ENCODE results near the gene SULT1A3. TPM values are rescaled to one million over a fixed set of nuclear protein-coding genes. Genes with fewer than 3 reads are reported as not detected.
"Not testable (repeated sequence)": the region's sequence is repeated elsewhere in the genome, so short reads cannot be mapped to it uniquely, and the experiment has no call there.

The SULT1A3 gene
- total RNA-seq = 10 to 100 TPM; 14.0 to 32.3 (median 18.3) TPM

- ATAC-seq (ENCODE audit: low FRiP score) = peak; percentile 27
These were observed at the start of gene SULT1A3 for GRCh38 chr16:30199049-30199448. SULT1A3 (plus strand) TSS chr16:30199255; CDS start chr16:30200729, 1,474 bp downstream.

GRCh38 chr16:30151091-30151490 lies 48.0 kb upstream of the SULT1A3 start:
- ATAC-seq (ENCODE audit: low FRiP score) (no peak), DNase-seq (ENCODE audit: low spot score) (no peak)
- no peak for TF ChIP-seq CTCF (IDR thresholded peaks at IDR 0.05)

More at GRCh38 chr16:30199049-30199448, at the start of gene SULT1A3:
- not testable (repeated sequence) for DNase-seq (ENCODE audit: low spot score)

GRCh38 chr16:30152517-30152916 lies 46.5 kb upstream of the SULT1A3 start:
- no peak for TF ChIP-seq CTCF (IDR thresholded peaks at IDR 0.05)
- no peak for ATAC-seq (ENCODE audit: low FRiP score)
- no peak for DNase-seq (ENCODE audit: low spot score)

- TF ChIP-seq CTCF (IDR thresholded peaks at IDR 0.05) = no peak
- DNase-seq (ENCODE audit: low spot score) = no peak
- no peak for ATAC-seq (ENCODE audit: low FRiP score)
These were observed 43.9 kb upstream of the SULT1A3 start for GRCh38 chr16:30155188-30155587.

GRCh38 chr16:30157214-30157613 lies 41.8 kb upstream of the SULT1A3 start:
- no peak for ATAC-seq (ENCODE audit: low FRiP score)
- TF ChIP-seq CTCF (IDR thresholded peaks at IDR 0.05) = no peak
- DNase-seq (ENCODE audit: low spot score) = no peak

GRCh38 chr16:30163538-30163937 lies 35.5 kb upstream of the SULT1A3 start:
- ATAC-seq (ENCODE audit: low FRiP score) (no peak), DNase-seq (ENCODE audit: low spot score) (no peak)
- TF ChIP-seq CTCF (IDR thresholded peaks at IDR 0.05) = no peak

- TF ChIP-seq CTCF (IDR thresholded peaks at IDR 0.05) = no peak
- ATAC-seq (ENCODE audit: low FRiP score) (no peak), DNase-seq (ENCODE audit: low spot score) (no peak)
These were observed 32.7 kb upstream of the SULT1A3 start for GRCh38 chr16:30166202-30166902.

- DNase-seq (ENCODE audit: low spot score); ATAC-seq (ENCODE audit: low FRiP score): not testable (repeated sequence)
These were observed 30.3 kb upstream of the SULT1A3 start for GRCh38 chr16:30168746-30169145.

- not testable (repeated sequence) for DNase-seq (ENCODE audit: low spot score); ATAC-seq (ENCODE audit: low FRiP score)
These were observed 29.6 kb upstream of the SULT1A3 start for GRCh38 chr16:30169416-30169815.

- not testable (repeated sequence) for ATAC-seq (ENCODE audit: low FRiP score); DNase-seq (ENCODE audit: low spot score)
These were observed 28.9 kb upstream of the SULT1A3 start for GRCh38 chr16:30170145-30170544.

Data from omental fat pad (tissue), 4 donors.